GM12872 (cell line): ENCODE data around the gene PAGE2B.

Experiments used
- CTCF ChIP-seq: IDR thresholded peaks from 3 replicates; pipeline ENCODE4 v1.5.1; 2011; ENCODE audit warnings: low read depth, mild to moderate bottlenecking, low read length, moderate library complexity; ENCODE audit not compliant: insufficient read depth

The PAGE2B gene

GRCh38 chrX:55118574-55118973 lies 43.7 kb downstream of the PAGE2B start:
- no peak for TF ChIP-seq CTCF

DNA sequence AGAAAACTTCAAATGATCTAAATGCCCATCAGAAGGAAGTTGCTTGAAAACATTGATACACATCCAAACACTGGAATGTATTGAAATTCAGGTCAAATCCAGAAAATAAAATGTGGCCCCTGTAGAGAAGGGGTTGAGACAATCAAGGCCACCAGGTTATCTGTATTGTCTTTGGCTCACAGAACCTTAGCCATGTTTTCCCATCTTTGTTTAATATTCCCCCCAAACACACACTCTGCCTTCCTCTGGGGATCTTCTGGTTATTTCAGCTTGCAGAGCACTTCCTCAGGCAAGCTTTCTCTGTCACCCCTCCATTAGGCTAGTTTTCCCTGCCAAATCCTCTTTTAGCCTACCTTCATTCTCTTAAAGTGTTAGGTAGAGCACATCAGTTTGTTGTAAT lies 44.4 kb downstream of the PAGE2B start:
- no peak for TF ChIP-seq CTCF

- no peak for TF ChIP-seq CTCF
Measured at GRCh38 chrX:55119712-55120111, 44.9 kb downstream of the PAGE2B start.

DNA sequence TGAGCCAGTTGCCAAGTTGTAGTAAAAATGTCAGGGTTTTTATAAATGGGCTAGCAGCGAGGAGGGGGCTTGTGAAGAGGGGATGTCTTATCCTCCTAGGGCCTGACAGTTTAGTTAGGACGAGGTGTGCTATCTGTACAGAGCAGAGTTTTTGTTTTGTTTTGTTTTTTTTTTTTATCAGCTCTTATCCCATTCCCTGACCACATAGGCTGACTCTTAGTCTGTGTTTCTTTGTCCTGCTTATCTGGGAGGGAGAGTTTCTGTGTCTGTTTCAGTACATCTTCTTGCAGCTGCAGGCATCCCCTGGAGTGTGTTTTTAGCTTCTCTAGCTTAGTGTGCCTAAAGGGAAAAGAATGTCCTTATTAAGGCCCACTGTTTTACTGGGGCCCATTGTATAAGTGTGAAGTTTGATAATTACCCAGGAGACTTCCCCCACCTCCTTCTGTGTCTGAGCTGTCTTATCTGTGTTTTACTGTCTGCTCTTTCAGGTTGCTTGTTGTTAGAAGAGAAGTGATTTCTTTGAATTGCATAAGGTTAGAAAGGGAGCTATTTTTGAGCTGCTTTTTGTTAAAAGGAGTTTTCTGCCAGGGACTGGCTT lies 46.0 kb downstream of the PAGE2B start:
- TF ChIP-seq CTCF: no peak

DNA sequence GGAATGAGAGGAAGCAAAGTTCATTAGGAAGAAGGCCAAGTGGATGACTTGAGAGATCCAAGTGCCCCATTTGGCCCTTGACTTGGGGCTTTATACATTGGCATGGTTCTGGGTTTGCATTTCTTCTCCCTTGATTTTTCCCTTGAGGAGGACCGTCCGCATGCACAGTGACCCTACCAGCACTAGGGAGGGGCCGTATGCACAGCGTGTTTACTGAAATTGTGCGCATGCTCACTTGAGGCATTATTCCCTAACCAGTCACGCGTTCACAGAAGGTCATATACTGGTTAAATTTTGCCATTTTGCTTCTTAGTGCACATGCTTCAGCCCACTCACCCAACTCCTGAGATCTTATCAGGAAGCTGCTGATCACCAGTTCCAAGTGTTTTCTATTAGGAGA lies 49.1 kb downstream of the PAGE2B start:
- no peak for TF ChIP-seq CTCF

DNA sequence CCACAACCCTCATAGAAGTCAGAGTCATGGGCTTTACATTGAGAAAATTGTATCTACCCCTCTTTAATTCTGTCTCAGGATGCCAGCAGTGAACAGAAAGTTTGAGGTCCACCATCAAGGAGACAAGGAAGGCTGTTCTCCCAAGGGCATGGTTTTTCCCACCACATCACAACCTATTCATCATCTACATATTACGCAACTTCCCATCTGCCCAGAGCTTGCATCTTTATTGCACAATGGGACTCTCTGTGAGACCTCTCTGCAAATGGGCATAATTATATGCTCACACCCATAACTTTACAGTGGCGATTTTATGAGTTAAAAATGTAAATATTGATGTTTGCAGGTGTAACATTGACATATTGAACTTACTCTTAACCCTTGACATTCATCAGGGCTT lies 52.9 kb downstream of the PAGE2B start:
- no peak for TF ChIP-seq CTCF
